ENCODE results near the gene C5orf47. TPM values are rescaled to one million over a fixed set of nuclear protein-coding genes. Genes with fewer than 3 reads are reported as not detected.

C5orf47 gene
- total RNA-seq, 4 donors from 2014 or later, result not detected

DNA sequence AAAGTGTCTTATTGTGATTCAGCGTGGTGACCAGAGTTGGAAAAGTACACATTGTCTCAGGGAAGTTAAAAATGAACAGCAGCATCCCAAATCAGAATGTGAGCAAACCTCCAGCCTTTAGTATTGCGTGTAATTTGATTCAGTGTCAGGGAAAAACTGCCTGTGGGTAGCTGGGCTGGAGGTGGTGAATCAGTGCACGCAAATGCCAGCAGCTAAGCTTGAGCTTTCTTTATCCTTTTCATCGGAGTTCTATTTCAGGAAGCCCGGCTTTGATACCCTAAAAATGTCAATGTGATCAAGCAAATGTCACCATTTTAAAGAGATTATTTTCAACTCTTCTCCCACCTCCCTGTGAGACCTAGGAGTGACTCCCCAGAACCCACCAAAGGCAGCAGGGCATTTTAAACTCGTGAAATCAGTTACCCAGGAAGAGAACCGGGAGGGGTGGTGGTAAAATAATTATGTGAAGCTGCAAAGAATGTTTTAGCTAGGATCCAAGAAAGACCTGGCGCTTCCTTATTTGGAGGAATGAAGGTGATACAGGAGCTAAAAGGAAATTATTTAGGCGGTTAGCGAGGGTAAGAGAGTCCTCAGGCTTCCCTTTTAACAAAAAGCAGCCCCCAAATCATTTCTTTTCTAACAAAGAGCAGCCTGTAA is 25.7 kb upstream of the C5orf47 start:
- peak overlapping the region in 3 of 4 donors; percentile 15 to 61 (median 55) for H3K27ac ChIP-seq
- H3K4me1 ChIP-seq, result peaks cover 0 to 14% (median 0%) of the 10 kb centered on the region in 3 donors
- no peak for TF ChIP-seq POLR2A (IDR thresholded peaks at IDR 0.05)
- no peak for TF ChIP-seq EP300 (IDR thresholded peaks at IDR 0.05)
- TF ChIP-seq POLR2AphosphoS5 (IDR thresholded peaks at IDR 0.05), result no peak
- no peak for TF ChIP-seq CTCF (IDR thresholded peaks at IDR 0.05)
- 30 to 44% methylated on average over 9 to 10 of the region's 10 CpGs for WGBS, 2 donors (ENCODE audit: low coverage in 1 of 2)
- H3K4me3 ChIP-seq, result peak overlapping the region in 1 of 2 donors; percentile 38
- no peak for ATAC-seq
- no peaks in the 10 kb centered on the region for H3K9me3 ChIP-seq
- no peaks in the 10 kb centered on the region for H3K27me3 ChIP-seq
- H3K36me3 ChIP-seq, result peaks cover 0 to 1% of the 10 kb centered on the region in 2 donors

GRCh38 chr5:173963867-173964441 is 25.0 kb upstream of the C5orf47 start:
- H3K4me1 ChIP-seq, result peaks cover 0 to 14% (median 0%) of the 10 kb centered on the region in 3 donors
- H3K27ac ChIP-seq, result peak overlapping the region in 2 of 4 donors; percentile 55 to 61
- H3K9me3 ChIP-seq, result no peaks in the 10 kb centered on the region
- 40 to 58% methylated on average over 2 to 4 of the region's 19 CpGs for WGBS, 2 donors (ENCODE audit: low coverage in 1 of 2)
- no peaks in the 10 kb centered on the region for H3K27me3 ChIP-seq
- H3K36me3 ChIP-seq, result no peaks in the 10 kb centered on the region
- ATAC-seq, result no peak
- no peak for TF ChIP-seq EP300 (IDR thresholded peaks at IDR 0.05)
- no peak for TF ChIP-seq POLR2A (IDR thresholded peaks at IDR 0.05)
- no peak for TF ChIP-seq CTCF (IDR thresholded peaks at IDR 0.05)
- TF ChIP-seq POLR2AphosphoS5 (IDR thresholded peaks at IDR 0.05), result no peak
- H3K4me3 ChIP-seq, result peak overlapping the region in 1 of 2 donors; percentile 38

GRCh38 chr5:173964506-173964905 is 24.5 kb upstream of the C5orf47 start:
- no peaks in the 10 kb centered on the region for H3K9me3 ChIP-seq
- 83 to 86% methylated on average over 1 of the region's 1 CpG for WGBS, 2 donors (ENCODE audit: low coverage in 1 of 2)
- no peaks in the 10 kb centered on the region for H3K36me3 ChIP-seq
- H3K4me1 ChIP-seq, result peaks cover 0 to 14% (median 0%) of the 10 kb centered on the region in 3 donors
- TF ChIP-seq POLR2A (IDR thresholded peaks at IDR 0.05), result no peak
- no peak for TF ChIP-seq CTCF (IDR thresholded peaks at IDR 0.05)
- no peak for TF ChIP-seq EP300 (IDR thresholded peaks at IDR 0.05)
- TF ChIP-seq POLR2AphosphoS5 (IDR thresholded peaks at IDR 0.05), result no peak
- H3K27ac ChIP-seq, result no peak overlapping the region
- peak overlapping the region in 1 of 2 donors; percentile 38 for H3K4me3 ChIP-seq
- no peaks in the 10 kb centered on the region for H3K27me3 ChIP-seq
- ATAC-seq, result no peak

DNA sequence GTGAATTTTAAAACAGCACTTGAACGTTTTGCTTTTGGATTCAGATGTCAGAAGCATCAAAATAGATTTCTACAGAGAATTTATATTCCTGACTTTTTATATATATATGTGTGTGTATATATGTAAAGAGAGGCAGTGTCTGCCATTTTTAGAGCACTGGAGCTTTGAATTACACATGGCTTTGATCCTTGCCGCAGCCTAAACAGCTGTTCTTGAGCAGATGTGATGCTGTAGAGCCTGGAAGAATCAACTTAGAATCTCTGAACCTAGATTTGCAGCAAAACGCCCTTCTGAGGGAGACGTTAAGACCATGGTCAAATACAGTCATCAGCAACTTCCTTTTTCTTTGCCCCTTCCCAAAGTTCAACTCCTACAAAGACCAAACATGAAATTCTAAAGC is 21.7 kb upstream of the C5orf47 start:
- H3K4me3 ChIP-seq, result no peak overlapping the region
- WGBS, 2 donors (ENCODE audit: low coverage in 1 of 2), result 46 to 63% methylated on average over 2 to 4 of the region's 4 CpGs
- no peak for ATAC-seq

More for the DNA sequence above, 21.7 kb upstream of the C5orf47 start:
- Histone ChIP-seq H3K36me3 (no peaks in the 10 kb centered on the region), H3K9me3 (no peaks in the 10 kb centered on the region), H3K27ac (no peak overlapping the region), H3K4me1 (peaks cover 0 to 14% (median 0%) of the 10 kb centered on the region in 3 donors), H3K27me3 (no peaks in the 10 kb centered on the region)
- TF ChIP-seq EP300 (IDR thresholded peaks at IDR 0.05), result no peak
- TF ChIP-seq CTCF (IDR thresholded peaks at IDR 0.05), result no peak
- TF ChIP-seq POLR2A (IDR thresholded peaks at IDR 0.05), result no peak
- TF ChIP-seq POLR2AphosphoS5 (IDR thresholded peaks at IDR 0.05), result no peak

All from gastroesophageal sphincter (tissue), 4 donors.